RCC 7860 (cell line): ENCODE measurements around the gene LRRC71.
A peak's percentile ranks its signal among the peaks of the same experiment; 100 is the strongest.

Experiments
- DNase-seq: peaks from one replicate; pipeline ENCODE4 v3.0.0-alpha.2; 2015; ENCODE audit warnings: low spot score
- FAIRE-seq: peaks from 2 replicates; lab custom pipeline; 2012; peaks lifted over from hg19 to GRCh38; lab: Jason Lieb, UNC

Gene LRRC71

GRCh38 chr1:156905176-156905575, 15.3 kb upstream of the LRRC71 start:
- FAIRE-seq (no peak), DNase-seq (no peak)

- FAIRE-seq = no peak
These were observed 14.8 kb upstream of the LRRC71 start for GRCh38 chr1:156905651-156906050.

DNA sequence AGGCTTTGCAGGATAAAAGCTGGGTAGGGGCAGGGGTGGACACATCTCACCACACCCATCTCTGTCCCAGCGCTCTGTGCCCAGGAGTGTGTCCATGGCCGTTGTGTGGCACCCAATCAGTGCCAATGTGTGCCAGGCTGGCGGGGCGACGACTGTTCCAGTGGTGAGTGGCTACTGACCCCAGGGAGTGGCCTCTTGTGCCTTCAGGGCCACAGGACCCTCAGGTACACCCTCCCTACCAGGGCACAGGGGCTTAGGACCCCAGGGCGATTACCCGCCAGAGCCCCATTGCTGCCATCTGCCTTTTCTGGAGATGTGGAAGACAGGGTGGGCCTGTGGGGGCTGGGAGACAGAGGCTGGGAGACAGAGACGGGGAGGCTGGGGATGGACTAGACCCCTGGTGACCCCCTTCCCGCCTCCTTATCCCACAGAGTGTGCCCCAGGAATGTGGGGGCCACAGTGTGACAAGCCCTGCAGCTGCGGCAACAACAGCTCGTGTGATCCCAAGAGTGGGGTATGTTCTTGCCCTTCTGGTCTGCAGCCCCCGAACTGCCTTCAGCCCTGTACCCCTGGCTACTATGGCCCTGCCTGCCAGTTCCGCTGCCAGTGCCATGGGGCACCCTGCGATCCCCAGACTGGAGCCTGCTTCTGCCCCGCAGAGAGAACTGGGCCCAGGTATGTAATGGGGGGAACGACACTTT, 14.1 kb upstream of the LRRC71 start:
- no peak for FAIRE-seq

More at GRCh38 chr1:156905651-156906050, 14.8 kb upstream of the LRRC71 start:
- DNase-seq = no peak

GRCh38 chr1:156908541-156908940, 11.9 kb upstream of the LRRC71 start:
- DNase-seq = no peak
- FAIRE-seq = no peak

More for the DNA sequence above, 14.1 kb upstream of the LRRC71 start:
- DNase-seq = no peak

DNA sequence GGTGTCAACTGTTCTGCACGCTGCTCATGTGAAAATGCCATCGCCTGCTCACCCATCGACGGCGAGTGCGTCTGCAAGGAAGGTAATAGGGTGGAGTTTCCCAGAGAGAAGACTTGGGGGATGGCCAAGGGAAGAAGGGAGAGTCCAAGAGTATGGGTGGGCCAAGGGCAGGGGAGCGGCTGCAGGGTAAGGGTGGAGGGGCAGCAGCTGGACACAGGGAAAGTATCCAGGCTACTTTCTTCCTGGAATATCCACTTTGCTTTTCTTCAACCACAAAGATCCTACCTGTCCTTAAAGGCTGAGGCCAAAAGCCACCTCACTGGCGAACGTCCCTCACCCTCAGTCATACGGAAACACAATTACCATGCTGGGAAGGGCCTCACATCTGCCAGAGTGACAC, 11.5 kb upstream of the LRRC71 start:
- no peak for FAIRE-seq
- no peak for DNase-seq

DNA sequence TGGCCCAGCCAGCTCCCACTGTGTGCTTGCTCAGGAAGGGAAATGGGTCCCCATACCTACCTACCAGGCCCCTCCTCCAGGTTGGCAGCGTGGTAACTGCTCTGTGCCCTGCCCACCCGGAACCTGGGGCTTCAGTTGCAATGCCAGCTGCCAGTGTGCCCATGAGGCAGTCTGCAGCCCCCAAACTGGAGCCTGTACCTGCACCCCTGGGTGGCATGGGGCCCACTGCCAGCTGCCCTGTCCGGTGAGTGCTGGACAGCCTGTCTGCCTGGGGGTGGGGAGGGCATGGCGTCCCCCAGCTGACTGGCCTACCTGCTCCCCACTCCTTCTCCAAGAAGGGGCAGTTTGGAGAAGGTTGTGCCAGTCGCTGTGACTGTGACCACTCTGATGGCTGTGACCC, 10.8 kb upstream of the LRRC71 start:
- DNase-seq (no peak), FAIRE-seq (no peak)

GRCh38 chr1:156910309-156910782, 10.1 kb upstream of the LRRC71 start:
- DNase-seq (no peak), FAIRE-seq (no peak)

GRCh38 chr1:156911577-156912298, 8.7 kb upstream of the LRRC71 start:
- FAIRE-seq (no peak), DNase-seq (no peak)

DNA sequence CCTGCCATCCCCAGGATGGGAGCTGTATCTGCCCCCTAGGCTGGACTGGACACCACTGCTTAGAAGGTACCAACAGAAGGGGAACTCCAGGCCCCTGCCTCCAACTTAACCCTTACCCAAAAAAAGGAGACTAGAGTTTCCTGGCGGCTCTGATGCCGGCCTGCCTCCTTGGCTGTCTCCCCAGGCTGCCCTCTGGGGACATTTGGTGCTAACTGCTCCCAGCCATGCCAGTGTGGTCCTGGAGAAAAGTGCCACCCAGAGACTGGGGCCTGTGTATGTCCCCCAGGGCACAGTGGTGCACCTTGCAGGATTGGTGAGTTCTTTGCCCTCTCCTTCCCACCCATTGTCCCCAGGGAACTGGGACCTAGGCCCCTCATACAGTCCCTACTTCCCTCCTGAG, 8.1 kb upstream of the LRRC71 start:
- DNase-seq = no peak
- FAIRE-seq = no peak

- no peak for FAIRE-seq
These were observed 7.3 kb upstream of the LRRC71 start for GRCh38 chr1:156912861-156913808.

GRCh38 chr1:156913809-156914387, 6.5 kb upstream of the LRRC71 start:
- DNase-seq (no peak), FAIRE-seq (no peak)

More at GRCh38 chr1:156912861-156913808, 7.3 kb upstream of the LRRC71 start:
- peak; percentile 31 for DNase-seq

- DNase-seq = peak; percentile 59
These were observed 6.0 kb upstream of the LRRC71 start for GRCh38 chr1:156914440-156914856.

DNA sequence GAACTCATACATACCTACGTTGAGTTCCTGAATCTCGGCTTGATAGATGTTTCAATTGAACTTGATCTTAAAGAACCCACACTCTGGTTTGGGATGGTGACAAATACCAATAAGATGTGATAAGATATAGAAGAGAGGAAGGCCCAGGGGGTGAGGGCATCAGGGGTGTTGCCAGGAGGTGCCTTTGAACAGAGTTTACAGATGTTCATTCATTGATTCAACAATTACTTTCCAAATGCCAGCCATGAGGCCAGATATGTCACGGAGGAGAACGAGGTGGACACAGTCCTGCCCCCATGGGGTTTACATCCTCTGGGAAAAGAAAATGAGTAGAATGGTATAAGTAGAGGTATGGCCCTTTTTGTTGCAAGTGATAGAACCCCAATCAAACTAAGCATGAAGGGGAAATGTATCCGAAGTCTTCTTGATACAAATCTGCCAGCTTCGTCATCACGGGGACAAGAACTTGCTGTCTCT, 659 bp downstream of the LRRC71 start:
- DNase-seq = no peak
- no peak for FAIRE-seq

More at GRCh38 chr1:156914440-156914856, 6.0 kb upstream of the LRRC71 start:
- FAIRE-seq = no peak

- FAIRE-seq (no peak), DNase-seq (no peak)
These were observed 2.7 kb downstream of the LRRC71 start for GRCh38 chr1:156922986-156923669.

DNA sequence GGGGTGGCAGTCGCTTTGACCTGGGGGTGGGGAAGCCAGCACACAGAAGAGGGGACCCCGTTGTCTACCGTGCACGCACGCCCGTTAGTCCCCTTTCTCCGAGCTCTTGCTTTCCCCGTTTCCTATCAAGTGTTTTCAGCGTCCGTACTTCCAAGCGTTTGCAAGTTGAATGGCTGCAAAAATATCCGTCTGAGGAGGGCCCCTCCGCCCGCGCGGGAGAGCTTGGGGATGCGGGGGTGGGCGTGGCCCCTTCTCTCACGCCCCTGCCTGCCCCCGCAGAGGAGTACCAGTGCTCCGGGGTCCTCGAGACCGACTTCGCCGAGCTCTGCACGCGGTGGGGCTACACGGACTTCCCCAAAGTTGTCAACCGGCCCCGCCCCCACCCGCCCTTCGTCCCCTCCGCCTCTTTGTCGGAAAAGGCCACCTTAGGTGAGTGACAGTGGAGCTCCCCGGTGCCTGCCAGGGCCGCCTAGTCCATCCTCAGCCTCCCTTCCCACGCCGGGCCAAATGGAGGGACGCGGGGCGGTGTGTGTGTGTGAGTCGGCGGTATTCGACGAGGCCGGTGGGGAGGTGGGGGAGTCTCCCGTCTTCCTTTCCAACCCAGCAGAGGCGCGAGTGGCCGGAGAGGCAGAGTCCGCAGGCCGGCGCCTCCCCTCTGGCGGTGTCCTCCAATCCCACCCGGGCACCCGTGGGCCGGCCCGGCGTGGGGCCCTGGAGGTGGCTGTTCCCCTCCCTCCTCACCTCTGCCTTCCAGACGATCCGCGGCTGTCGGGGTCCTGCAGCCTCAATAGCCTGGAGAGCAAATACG, 3.4 kb downstream of the LRRC71 start:
- FAIRE-seq (no peak), DNase-seq (no peak)

GRCh38 chr1:156924478-156925153, 4.2 kb downstream of the LRRC71 start:
- DNase-seq = no peak
- FAIRE-seq = no peak

DNA sequence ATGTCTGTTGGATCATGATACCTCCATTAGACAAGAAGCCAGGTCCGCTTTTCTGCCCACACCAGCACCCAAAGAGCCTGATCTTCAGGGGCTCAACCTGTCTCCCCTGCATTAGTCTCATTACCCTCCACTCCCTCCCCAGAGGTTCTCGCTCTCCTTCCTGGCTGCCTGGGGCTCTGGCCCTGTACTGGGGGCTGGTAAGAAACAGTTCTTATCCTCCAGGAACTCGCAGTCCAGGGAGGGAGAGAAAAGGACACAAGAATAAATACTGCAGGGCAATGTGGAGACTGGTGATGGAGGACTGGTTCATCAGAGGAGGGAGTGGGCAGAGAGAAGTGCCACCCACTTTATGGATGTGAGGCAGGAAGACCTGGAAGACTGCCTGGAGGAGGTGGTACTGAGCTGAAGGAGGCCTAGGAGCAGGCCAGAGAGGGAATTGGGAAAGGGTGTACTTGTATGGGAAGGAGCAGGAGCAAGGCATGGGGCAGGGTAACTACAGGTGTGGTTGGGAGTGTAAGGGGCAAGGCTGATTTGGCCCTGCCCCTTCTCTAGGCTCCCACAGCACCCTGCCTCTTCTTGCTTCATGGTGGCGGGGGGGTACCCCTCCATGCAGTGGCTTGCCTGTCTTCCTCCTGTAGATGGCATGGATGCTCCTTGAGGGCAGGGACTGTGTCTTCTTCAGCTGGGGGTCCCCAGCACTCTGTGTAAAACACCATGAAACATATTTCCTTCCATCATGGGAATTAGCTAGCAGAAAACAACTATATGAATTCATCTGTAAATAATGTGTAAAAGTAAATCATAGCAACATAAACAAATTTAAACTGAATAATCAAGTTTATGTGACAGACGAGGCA, 5.0 kb downstream of the LRRC71 start:
- DNase-seq = no peak
- no peak for FAIRE-seq

GRCh38 chr1:156926175-156926574, 5.7 kb downstream of the LRRC71 start:
- FAIRE-seq (peak; percentile 98), DNase-seq (peak; percentile 99)
